Suppressor macrophage (primary cell): ENCODE measurements around the gene TMEM239.

ENCODE experiments used
- DNase-seq, 4 experiments: peaks; one replicate each; pipeline ENCODE4 v3.0.0-alpha.2; 2020 to 2022

TMEM239 gene

DNA sequence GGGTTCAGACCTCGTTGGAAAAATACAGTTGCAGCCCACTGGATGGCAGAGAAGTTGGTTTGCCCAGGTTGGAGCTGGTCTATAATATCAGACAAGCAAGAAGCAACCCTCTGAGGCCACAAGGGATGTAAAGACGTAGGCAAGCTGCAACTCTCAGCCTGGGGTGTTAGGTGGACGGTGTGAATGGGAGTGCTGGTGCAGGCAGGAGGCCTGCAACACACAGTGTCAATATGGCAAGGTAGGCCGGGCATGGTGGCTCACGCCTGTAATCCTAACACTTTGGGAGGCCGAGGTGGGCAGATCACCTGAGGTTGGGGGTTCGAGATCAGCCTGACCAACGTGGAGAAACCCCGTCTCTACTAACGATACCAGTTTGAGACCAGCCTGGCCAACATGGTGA lies 34.9 kb downstream of the TMEM239 start:
- DNase-seq, result no peak

DNA sequence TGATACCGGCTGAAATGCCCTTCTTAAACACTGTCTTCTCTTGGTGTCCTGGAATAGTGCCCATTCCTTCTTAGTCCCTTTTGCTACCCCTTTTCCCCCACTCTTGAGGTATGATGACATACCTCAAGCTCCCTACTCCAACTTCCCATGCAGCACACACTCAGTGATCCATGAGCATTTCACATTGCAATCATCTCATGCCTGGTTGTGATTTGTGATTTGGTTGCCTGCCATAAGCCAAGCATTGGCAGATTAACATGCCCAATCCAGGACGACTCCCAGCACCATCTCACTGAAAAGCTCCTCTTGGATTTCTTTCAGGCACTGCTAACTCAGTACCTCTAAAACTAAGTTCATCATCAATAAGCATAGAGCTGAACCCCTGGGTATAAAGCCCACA lies 42.4 kb downstream of the TMEM239 start:
- DNase-seq, result no peak

DNA sequence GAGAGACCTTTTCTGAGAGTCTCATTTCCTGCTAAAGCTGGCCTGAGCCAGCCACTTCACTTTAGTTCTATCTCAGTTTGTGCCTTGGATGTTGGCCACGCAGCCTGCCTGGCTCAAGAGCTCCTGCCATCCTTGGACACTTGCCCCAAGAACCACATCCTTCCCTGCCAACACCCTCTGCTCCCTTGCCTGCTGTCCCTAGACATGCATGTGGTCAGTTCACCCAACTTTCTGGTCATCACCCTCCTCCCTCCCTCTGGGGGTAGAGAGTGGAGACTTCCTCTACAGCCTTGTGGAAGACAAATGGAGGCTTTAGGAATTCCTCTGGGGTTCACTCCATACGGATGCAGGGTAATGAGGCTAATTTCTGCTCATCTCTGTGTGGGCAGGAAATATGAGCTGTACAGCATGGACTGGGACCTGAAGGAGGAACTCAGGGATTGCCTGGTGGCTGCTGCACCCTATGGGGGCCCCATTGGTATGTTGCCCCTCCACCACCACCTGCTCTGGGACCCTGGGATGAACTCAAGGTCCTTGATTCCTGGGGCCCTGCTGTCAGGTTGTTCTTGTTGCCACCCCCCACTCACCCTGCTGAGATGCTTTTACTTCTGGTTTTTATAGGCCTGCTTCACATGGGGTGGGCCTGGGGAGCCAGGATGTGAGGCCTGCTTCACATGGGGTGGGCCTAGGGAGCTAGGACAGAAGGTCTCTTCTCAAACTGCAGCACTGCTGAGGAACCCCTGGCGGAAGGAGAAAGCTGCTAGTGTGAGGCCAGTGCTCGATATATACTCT lies 43.4 kb downstream of the TMEM239 start:
- DNase-seq, result peak in 3 of 4 experiments; percentile 16 to 24 (median 16)

DNA sequence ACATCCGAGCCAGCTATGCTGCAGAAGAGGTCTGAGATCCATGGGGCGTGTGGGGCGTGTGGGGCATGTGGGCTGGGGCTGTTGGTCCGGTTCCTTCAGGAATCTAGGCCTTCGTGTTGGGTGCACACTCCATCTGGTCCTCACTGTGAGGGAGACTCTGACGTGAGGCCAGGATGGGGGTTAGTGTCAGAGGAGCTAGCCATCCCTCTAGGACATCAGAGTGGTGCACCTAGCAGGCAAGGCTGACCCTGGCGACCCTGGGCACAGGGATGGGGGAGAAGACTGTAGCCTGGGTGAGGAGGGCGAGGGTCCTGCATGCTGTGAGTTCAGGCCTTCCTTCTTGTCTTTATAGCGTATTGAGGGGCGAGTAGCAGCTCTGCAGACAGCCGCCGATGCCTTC lies 48.5 kb downstream of the TMEM239 start:
- no peak for DNase-seq

DNA sequence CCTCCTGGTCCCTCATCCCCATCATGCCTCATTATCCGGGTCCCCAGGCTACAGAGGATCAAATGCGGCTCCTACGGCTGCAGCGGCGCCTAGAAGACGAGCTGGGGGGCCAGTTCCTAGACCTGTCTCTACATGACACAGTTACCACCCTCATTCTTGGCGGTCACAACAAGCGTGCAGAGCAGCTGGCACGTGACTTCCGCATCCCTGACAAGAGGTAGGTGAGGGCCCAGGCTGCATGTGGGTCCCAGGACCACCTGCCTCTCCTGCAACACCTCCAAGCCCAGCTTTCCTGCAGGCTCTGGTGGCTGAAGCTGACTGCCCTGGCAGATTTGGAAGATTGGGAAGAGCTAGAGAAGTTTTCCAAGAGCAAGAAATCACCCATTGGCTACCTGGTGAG lies 48.9 kb downstream of the TMEM239 start:
- DNase-seq, result no peak

DNA sequence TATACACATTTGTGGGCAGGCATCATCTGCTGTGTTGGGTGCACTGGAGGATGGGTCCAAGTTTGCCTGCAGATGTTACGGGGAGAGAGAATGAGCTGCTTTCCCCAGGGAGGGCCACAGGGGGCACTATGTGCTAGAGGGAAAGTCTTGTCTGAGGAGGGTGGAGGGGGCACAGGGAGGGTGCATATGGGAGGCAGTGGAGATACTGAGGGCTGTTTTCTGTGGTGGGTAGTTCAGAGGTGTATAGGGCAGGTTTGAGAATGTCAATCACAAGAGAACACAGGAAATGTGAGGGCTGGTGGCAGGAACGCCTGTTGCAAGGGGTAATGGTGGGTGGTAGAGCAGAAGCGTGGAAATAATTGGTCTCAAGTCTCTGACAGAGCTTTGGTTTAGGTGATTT lies 49.5 kb downstream of the TMEM239 start:
- DNase-seq, result peak in 1 of 4 experiments; percentile 27

DNA sequence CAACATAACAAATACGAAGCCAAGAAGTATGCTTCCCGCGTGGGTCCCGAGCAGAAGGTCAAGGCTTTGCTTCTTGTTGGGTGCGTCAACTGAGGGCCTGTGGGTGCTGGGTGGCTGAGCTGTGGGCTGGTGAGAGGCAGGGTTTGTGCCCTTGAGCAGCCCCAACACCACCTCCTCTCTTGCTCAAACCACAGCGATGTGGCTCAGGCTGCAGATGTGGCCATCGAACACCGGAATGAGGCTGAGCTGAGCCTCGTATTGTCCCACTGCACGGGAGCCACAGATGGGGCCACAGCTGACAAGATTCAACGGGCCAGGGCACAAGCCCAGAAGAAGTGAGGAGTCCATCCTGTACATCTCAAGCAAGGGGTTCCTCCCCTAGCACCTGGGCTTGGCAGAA lies 50.1 kb downstream of the TMEM239 start:
- DNase-seq, result no peak

DNA sequence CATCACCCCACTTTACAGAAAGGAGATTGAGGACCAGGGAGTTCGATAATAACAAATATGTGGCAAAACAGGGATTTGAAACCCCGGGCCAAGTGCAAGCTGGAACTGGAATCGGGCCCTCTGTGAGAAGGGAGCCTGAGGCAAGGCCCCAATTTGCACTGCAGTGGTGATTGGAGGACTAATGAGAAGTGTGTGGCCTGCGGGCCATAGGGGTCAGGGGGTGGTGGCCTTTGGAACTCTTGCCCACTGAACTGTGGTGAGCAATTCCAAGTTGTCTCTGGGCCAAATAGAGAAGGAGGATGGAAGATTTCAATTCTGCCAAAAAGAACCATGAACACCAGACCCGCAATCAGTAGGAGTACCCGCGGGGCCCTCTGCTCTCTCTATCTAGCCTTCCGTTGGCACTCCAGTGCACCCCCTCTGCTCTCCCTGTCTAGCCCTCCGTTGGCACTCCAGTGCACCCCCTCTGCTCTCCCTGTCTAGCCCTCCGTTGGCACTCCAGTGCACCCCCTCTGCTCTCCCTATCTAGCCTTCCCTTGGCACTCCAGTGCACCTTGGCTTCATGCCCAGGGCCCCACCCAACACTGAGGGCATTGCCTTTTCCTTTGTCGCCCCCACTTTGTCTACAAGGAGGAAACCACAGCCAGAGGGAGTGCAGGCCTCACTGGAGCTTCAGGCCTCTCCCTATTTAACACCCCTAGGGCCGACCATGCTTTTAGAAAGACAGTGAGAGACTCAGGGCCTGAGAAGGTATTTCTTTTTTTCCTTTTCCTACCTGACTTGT lies 51.1 kb downstream of the TMEM239 start:
- peak in 1 of 4 experiments; percentile 20 for DNase-seq
